Left ventricle myocardium inferior (tissue), 1 donor: ENCODE results near the gene CDKL2. TPM values are rescaled to one million over a fixed set of nuclear protein-coding genes. Genes with fewer than 3 reads are reported as not detected.

Experiments
- total RNA-seq: library from RNA; stranded (reverse); fragmentation: NEBNext Ultra II Directional; extraction: Animal tissue kit (Norgen Biotek cat#: 25700); gene quantifications from one replicate; pipeline ENCODE4 v1.2.1, GENCODE V29; 2021
- donor health status: DM: no; HTN: yes; CAD: no; lungs with severe emphysema.

The CDKL2 gene
- total RNA-seq, 1 donor from 2014 or later = 0.11 TPM

Other genes with a start within 250 kb of the CDKL2 start
- gene RCHY1, start 116.1 kb downstream of the CDKL2 start, total RNA-seq = 42.6 TPM
- gene THAP6, start 116.1 kb downstream of the CDKL2 start, total RNA-seq = 22.8 TPM
- gene ODAPH, start 74.5 kb downstream of the CDKL2 start, total RNA-seq = not detected
- 71.2 TPM for gene G3BP2, start 42.9 kb upstream of the CDKL2 start, total RNA-seq
- 84.3 TPM for gene USO1, start 94.0 kb upstream of the CDKL2 start, total RNA-seq